A549 (cell line): Measurements from ENCODE around the gene TSSC4. TPM values are rescaled to one million over a fixed set of nuclear protein-coding genes. Genes with fewer than 3 reads are reported as not detected.

Experiments used
- ATAC-seq, 2 experiments: fragments of 200-7000 bp in 1 of 2; fragments of >200 bp in 1 of 2; cut with Nextera tagmentation in 1 of 2; cut with Tn5 transposase in 1 of 2; 3 replicates each; pipeline versions ENCODE4 v1.8.0 to v1.9.1; 2018 to 2020; ENCODE audit warnings: mild to moderate bottlenecking in 1 of 2, moderate library complexity in 1 of 2
- CTCF ChIA-PET: fragments of 300-600 bp; sonication (Branson Sonifier 250); formaldehyde crosslinking; extraction: SDS; loops from one replicate; lab custom pipeline; 2021; ENCODE audit warnings: antibody characterized with exemption, inconsistent platforms; lab: Yijun Ruan, JAX
- POLR2A ChIA-PET: fragments of 350-600 bp; formaldehyde crosslinking; extraction: SDS; loops from one replicate; lab custom pipeline; 2021; ENCODE audit warnings: antibody characterized with exemption, inconsistent platforms; lab: Yijun Ruan, JAX
- DNase-seq, 2 experiments: peaks; one replicate each; pipeline versions ENCODE4 v3.0.0 to v3.0.0-alpha.2; 2011 to 2016; ENCODE audit warnings: low read depth in 1 of 2, low spot score in 1 of 2
- FAIRE-seq: peaks from 2 replicates; lab custom pipeline; 2011; peaks lifted over from hg19 to GRCh38; lab: Jason Lieb, UNC
- H3K27ac ChIP-seq, 2 experiments: fragments of >200 bp; sonication (Bioruptor Twin); formaldehyde crosslinking; 3 replicates each; pipeline ENCODE4 v1.5.1; 2016 to 2017
- H3K4me1 ChIP-seq: fragments of >200 bp; sonication (Bioruptor Twin); formaldehyde crosslinking; 3 replicates; pipeline ENCODE4 v1.6.1; 2016
- H3K4me2 ChIP-seq: fragments of >200 bp; sonication (Bioruptor Twin); formaldehyde crosslinking; 3 replicates; pipeline ENCODE4 v1.6.1; 2016
- H3K4me3 ChIP-seq: fragments of >200 bp; sonication (Bioruptor Twin); formaldehyde crosslinking; 3 replicates; pipeline ENCODE4 v1.5.1; 2016
- H3K9me3 ChIP-seq: fragments of >200 bp; sonication (Bioruptor Twin); formaldehyde crosslinking; 3 replicates; pipeline ENCODE4 v1.6.1; 2016
- CBX2 ChIP-seq: fragments of 200-600 bp; sonication (generic); IDR thresholded peaks from 2 replicates; pipeline ENCODE4 v1.6.1; 2016; ENCODE audit warnings: low read depth, mild to moderate bottlenecking, borderline replicate concordance
- CHD2 ChIP-seq: fragments of 150-350 bp; IDR thresholded peaks from 2 replicates; pipeline ENCODE4 v1.6.1; 2014; ENCODE audit warnings: low read length; ENCODE audit not compliant: partially characterized antibody
- CHD4 ChIP-seq: fragments of 200-600 bp; sonication (generic); IDR thresholded peaks from 2 replicates; pipeline ENCODE4 v1.6.1; 2016; ENCODE audit warnings: antibody characterized with exemption, mild to moderate bottlenecking, borderline replicate concordance
- EHF ChIP-seq: fragments of 250-450 bp; sonication (Bioruptor Pico); IDR thresholded peaks from 2 replicates; pipeline ENCODE4 v1.5.0; 2020; ENCODE audit warnings: mild to moderate bottlenecking
- EHMT2 ChIP-seq: fragments of 200-600 bp; sonication (generic); IDR thresholded peaks from 2 replicates; pipeline ENCODE4 v1.6.1; 2016; ENCODE audit warnings: antibody characterized with exemption, low read depth, mild to moderate bottlenecking, moderate library complexity
- EP300 ChIP-seq, 2 experiments: fragments of >200 bp; sonication (Bioruptor Twin); formaldehyde crosslinking; IDR thresholded peaks; 2 replicates in 1 of 2; 3 replicates in 1 of 2; pipeline ENCODE4 v1.6.1; 2016 to 2017
- ESRRA ChIP-seq: fragments of 150-350 bp; IDR thresholded peaks from 2 replicates; pipeline ENCODE4 v1.6.1; 2014; ENCODE audit warnings: mild to moderate bottlenecking, low read length, borderline replicate concordance
- FOSL2 ChIP-seq, 2 experiments: fragments of 450-650 bp in 1 of 2; fragments of >200 bp in 1 of 2; sonication (Bioruptor Twin) in 1 of 2; formaldehyde crosslinking; IDR thresholded peaks; 2 replicates each; pipeline versions ENCODE4 v1.5.0 to v1.6.1; 2016 to 2020; ENCODE audit warnings: mild to moderate bottlenecking in 1 of 2, moderate library complexity in 1 of 2
- GATA3 ChIP-seq: IDR thresholded peaks from 2 replicates; pipeline ENCODE4 v1.6.1; 2012; ENCODE audit warnings: borderline replicate concordance
- HOXA7 ChIP-seq: fragments of 250-450 bp; sonication (Bioruptor Pico); IDR thresholded peaks from 2 replicates; pipeline ENCODE4 v1.5.0; 2020; ENCODE audit warnings: mild to moderate bottlenecking, moderate library complexity
- HOXB5 ChIP-seq: fragments of 250-450 bp; sonication (Bioruptor Pico); IDR thresholded peaks from 2 replicates; pipeline ENCODE4 v1.5.0; 2020; ENCODE audit warnings: mild to moderate bottlenecking, moderate library complexity
- MAFK ChIP-seq: fragments of 450-650 bp; IDR thresholded peaks from 2 replicates; pipeline ENCODE4 v1.6.1; 2014; ENCODE audit not compliant: partially characterized antibody
- NFE2L2 ChIP-seq: fragments of 150-350 bp; conservative IDR thresholded peaks from 2 replicates; pipeline ENCODE4 v1.6.1; 2014; ENCODE audit warnings: low read length
- NPAS2 ChIP-seq: fragments of 250-450 bp; sonication (Bioruptor Pico); IDR thresholded peaks from 2 replicates; pipeline ENCODE4 v1.8.0; 2022; ENCODE audit warnings: mild to moderate bottlenecking, moderate library complexity, borderline replicate concordance
- NR3C1 ChIP-seq: fragments of >200 bp; sonication (Bioruptor Twin); formaldehyde crosslinking; IDR thresholded peaks from 3 replicates; pipeline ENCODE4 v1.6.1; 2017
- PHF8 ChIP-seq: fragments of 200-600 bp; sonication (generic); IDR thresholded peaks from 2 replicates; pipeline ENCODE4 v1.6.1; 2016; ENCODE audit warnings: low read depth, mild to moderate bottlenecking, antibody characterized with exemption, moderate library complexity, borderline replicate concordance
- RAD21 ChIP-seq, 2 experiments: fragments of >200 bp in 1 of 2; sonication (Bioruptor Twin) in 1 of 2; formaldehyde crosslinking in 1 of 2; IDR thresholded peaks in 1 of 2; conservative IDR thresholded peaks in 1 of 2; 2 replicates in 1 of 2; 3 replicates in 1 of 2; pipeline ENCODE4 v1.6.1; 2012 to 2018; ENCODE audit warnings: inconsistent platforms in 1 of 2
- RNF2 ChIP-seq: fragments of 200-600 bp; sonication (generic); IDR thresholded peaks from 2 replicates; pipeline ENCODE4 v1.6.1; 2016; ENCODE audit warnings: low read depth, mild to moderate bottlenecking, antibody characterized with exemption, moderate library complexity, borderline replicate concordance
- SMC3 ChIP-seq: fragments of >200 bp; sonication (Bioruptor Twin); formaldehyde crosslinking; IDR thresholded peaks from 3 replicates; pipeline ENCODE4 v1.6.1; 2018; ENCODE audit warnings: inconsistent platforms
- SREBF2 ChIP-seq: fragments of 450-650 bp; IDR thresholded peaks from 2 replicates; pipeline ENCODE4 v1.6.1; 2014; ENCODE audit warnings: mild to moderate bottlenecking, moderate library complexity
- WGBS: methylation state at CpG from one replicate; pipeline ENCODE4 v1.1.6; 2017; ENCODE audit errors: missing lambda C conversion rate; 5-methylcytosine and 5-hydroxymethylcytosine counted together
- polyA plus RNA-seq, 4 experiments: library from polyadenylated mRNA; depleted of rRNA in 3 of 4; stranded (reverse); fragments of >200 nt; fragmentation: RNase III in 1 of 4; extraction: RNeasy Plus Mini Kit Qiagen cat#74134 plus additional on column Dnase treatment in 1 of 4; gene quantifications; 2 replicates in 3 of 4; 3 replicates in 1 of 4; pipeline ENCODE4 v1.2.3, GENCODE V29; 2011 to 2017
- TF ChIP-seq, protein P1 (sequence below): fragments of >200 bp; sonication (Bioruptor Twin); formaldehyde crosslinking; IDR thresholded peaks from 3 replicates; pipeline ENCODE4 v1.5.1; 2016

The TSSC4 gene
- polyA plus RNA-seq, 2 of the 4 experiments (the other 2 are of a cell fraction) = 21.8 to 45.5 TPM

DNA sequence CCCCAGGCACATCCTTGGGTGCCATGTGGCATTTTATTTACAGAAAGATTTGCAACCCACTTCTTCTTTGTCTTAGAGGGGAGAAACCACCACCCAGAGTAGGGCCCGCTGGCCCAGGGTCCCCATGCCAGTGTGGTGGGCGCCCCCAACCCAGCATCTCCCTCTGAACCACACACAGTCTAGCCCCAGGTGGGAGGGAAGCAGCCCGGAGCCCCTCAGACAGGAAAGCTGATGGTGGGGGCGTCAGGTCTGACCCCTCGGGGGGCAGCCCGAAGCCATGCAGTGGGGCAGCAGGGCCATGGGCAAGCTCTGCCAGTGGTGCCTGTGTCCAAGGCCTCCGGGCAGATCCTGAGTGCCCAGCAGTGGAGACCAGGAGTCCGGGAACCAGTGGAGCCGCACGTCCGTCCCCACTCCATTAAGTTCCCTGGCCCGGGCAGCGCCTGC is 32.1 kb downstream of the TSSC4 start (continued):
- TF ChIP-seq EHF (CRISPR knock-in tag) = no peak
- TF ChIP-seq, protein P1, sequence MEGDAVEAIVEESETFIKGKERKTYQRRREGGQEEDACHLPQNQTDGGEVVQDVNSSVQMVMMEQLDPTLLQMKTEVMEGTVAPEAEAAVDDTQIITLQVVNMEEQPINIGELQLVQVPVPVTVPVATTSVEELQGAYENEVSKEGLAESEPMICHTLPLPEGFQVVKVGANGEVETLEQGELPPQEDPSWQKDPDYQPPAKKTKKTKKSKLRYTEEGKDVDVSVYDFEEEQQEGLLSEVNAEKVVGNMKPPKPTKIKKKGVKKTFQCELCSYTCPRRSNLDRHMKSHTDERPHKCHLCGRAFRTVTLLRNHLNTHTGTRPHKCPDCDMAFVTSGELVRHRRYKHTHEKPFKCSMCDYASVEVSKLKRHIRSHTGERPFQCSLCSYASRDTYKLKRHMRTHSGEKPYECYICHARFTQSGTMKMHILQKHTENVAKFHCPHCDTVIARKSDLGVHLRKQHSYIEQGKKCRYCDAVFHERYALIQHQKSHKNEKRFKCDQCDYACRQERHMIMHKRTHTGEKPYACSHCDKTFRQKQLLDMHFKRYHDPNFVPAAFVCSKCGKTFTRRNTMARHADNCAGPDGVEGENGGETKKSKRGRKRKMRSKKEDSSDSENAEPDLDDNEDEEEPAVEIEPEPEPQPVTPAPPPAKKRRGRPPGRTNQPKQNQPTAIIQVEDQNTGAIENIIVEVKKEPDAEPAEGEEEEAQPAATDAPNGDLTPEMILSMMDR = no peak
- TF ChIP-seq, all 56 proteins: peak for 0

DNA sequence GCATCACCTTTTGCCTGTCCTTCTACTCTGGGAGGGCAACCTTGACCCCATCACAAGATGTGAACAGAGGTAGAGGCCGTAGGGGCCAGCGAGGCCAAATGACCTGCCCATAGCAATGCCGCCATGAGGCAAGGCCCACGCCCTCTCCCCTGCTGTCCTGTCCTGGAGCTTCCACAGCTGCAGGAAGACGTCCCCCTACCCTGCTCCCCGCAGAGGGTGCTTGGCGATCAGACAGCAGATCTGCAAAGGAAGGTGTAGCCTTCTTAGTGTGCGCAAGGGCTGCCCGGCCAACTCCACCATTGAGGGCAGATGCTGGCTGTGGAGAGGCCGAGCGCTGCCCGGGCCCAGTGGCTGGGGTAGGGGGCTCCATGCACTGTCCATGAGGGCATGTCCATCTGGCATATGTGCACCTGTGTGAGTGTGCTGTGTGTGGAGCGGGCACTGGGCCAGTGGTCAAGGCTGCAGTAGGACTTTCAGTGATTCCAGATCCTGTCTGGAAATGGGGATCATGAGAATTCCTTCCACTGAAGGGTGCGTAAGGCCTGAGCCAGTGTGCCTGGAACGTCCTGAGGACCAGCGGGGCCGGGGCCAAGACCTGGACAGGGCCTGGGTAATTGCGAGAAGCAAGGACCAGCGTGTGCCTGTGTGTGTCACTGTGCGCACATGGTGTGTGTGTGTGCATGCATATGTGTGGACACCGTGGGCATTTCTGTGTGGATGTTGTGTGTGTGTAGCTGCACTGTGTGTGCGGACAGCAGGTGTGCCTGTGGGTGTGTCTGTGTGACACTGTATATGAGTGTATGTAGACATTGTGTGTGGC is 32.8 kb downstream of the TSSC4 start:
- Histone ChIP-seq H3K4me1 (no peaks in the 10 kb centered on the region), H3K4me3 (no peak overlapping the region), H3K4me2 (no peak overlapping the region), H3K27ac (no peak overlapping the region), H3K9me3 (no peaks in the 10 kb centered on the region)
- DNase-seq (no peak), FAIRE-seq (no peak), ATAC-seq (no peak; a peak in 2 of 6 replicates)
- ChIA-PET CTCF (interaction anchor here (1.5 to 4.6 kb wide), 3 partner anchors 13 to 455 kb away, joined by 4 to 42 read pairs (median 23); no protein-coding TSS in a partner anchor), POLR2A (no interaction called here)
- TF ChIP-seq CHD2 = no peak
- no peak for TF ChIP-seq RNF2
- TF ChIP-seq FOSL2 (IDR thresholded peaks at IDR 0.05) = no peak
- no peak for TF ChIP-seq FOSL2 (CRISPR knock-in tag; IDR thresholded peaks at IDR 0.05)
- TF ChIP-seq EP300 (IDR thresholded peaks at IDR 0.05) = no peak
- TF ChIP-seq PHF8 = no peak
- no peak for TF ChIP-seq SREBF2
- TF ChIP-seq EHMT2 = no peak
- TF ChIP-seq CHD4 = no peak
- no peak for TF ChIP-seq NPAS2 (CRISPR knock-in tag)
- 53% methylated on average over 18 of the region's 22 CpGs for WGBS

DNA sequence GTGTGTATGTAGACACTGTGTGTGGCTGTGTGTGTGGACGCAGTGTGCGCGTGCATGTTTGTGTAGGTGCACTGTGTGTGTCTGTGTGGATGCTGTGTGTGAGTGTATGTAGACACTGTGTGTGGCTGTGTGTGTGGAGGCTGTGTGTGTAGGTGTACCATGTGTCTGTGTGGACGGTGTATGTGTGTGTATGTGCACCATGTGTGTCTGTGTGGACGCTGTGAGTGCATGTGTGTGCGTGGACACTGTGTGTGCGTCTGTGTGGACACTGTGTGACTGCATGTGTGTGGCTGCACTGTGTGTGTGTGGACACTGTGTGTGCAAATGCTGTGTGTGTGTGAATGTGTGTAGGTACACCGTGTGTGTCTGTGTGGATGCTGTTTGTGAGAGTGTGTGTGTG is 33.5 kb downstream of the TSSC4 start:
- ATAC-seq (no peak), FAIRE-seq (no peak), DNase-seq (no peak)
- POLR2A ChIA-PET = no interaction called here
- CTCF ChIA-PET = interaction anchor here (4.6 kb wide), 1 partner anchor 97 kb away, joined by 42 read pairs; no protein-coding TSS in a partner anchor
- Histone ChIP-seq H3K4me2 (no peak overlapping the region), H3K4me3 (no peak overlapping the region), H3K27ac (no peak overlapping the region), H3K4me1 (no peaks in the 10 kb centered on the region), H3K9me3 (no peaks in the 10 kb centered on the region)
- TF ChIP-seq MAFK = no peak
- TF ChIP-seq GATA3 = no peak
- no peak for TF ChIP-seq EHF (CRISPR knock-in tag)
- TF ChIP-seq RAD21 (conservative IDR thresholded peaks at IDR 0.05 in 1 of 2, IDR thresholded peaks at IDR 0.05 in 1 of 2) = no peak
- no peak for TF ChIP-seq ESRRA
- no peak for TF ChIP-seq HOXB5
- no peak for TF ChIP-seq HOXA7
- TF ChIP-seq NR3C1 = no peak
- no peak for TF ChIP-seq SMC3
- no peak for TF ChIP-seq NFE2L2
- TF ChIP-seq EHMT2 = no peak
- no peak for TF ChIP-seq CBX2
- TF ChIP-seq EP300 (IDR thresholded peaks at IDR 0.05) = no peak
- 54% methylated on average over 8 of the region's 8 CpGs for WGBS
